C1 segment of cervical spinal cord (tissue), 14 donors: ENCODE measurements around the gene PRUNE1.
A peak's percentile ranks its signal among the peaks of the same experiment; 100 is the strongest.

Source experiments
- DNase-seq, 14 donors: peaks; one replicate each; lab custom pipeline; 2025; lab: John Stamatoyannopoulos, UW

Gene PRUNE1

GRCh38 chr1:151005729-151006319 lies 2.4 kb upstream of the PRUNE1 start:
- DNase-seq = peak in 4 of 14 donors; percentile 40 to 62 (median 54)

GRCh38 chr1:151006327-151007052 lies 1.8 kb upstream of the PRUNE1 start, which contains the start of gene MINDY1:
Gene MINDY1 (minus strand): TSS chr1:151006902. CDS start chr1:151002617, 4,285 bp downstream.
- DNase-seq = peak in 13 of 14 donors; percentile 17 to 88 (median 72)

GRCh38 chr1:151007853-151008243 lies 401 bp upstream of the PRUNE1 start:
- no peak for DNase-seq

- no peak for DNase-seq
Observed at GRCh38 chr1:151009206-151009587, 948 bp downstream of the PRUNE1 start.

GRCh38 chr1:151009674-151010345 lies 1.6 kb downstream of the PRUNE1 start:
- DNase-seq = no peak

GRCh38 chr1:151010346-151010726 lies 2.1 kb downstream of the PRUNE1 start:
- DNase-seq = no peak

GRCh38 chr1:151011154-151011850 lies 3.1 kb downstream of the PRUNE1 start:
- no peak for DNase-seq

GRCh38 chr1:151012684-151013471 lies 4.6 kb downstream of the PRUNE1 start:
- peak in 1 of 14 donors; percentile 8 for DNase-seq

- DNase-seq = no peak
Observed at GRCh38 chr1:151013518-151013917, 5.3 kb downstream of the PRUNE1 start.

- peak in 13 of 14 donors; percentile 8 to 78 (median 63) for DNase-seq
Observed at GRCh38 chr1:151024540-151025146, 16.4 kb downstream of the PRUNE1 start.

- DNase-seq = no peak
Observed at GRCh38 chr1:151026460-151026859, 18.2 kb downstream of the PRUNE1 start.

GRCh38 chr1:151032164-151032563 lies 23.9 kb downstream of the PRUNE1 start:
- no peak for DNase-seq

- no peak for DNase-seq
Observed at GRCh38 chr1:151035167-151035566, 26.9 kb downstream of the PRUNE1 start.

- no peak for DNase-seq
Observed at GRCh38 chr1:151036356-151036755, 28.1 kb downstream of the PRUNE1 start, which contains the start of gene BNIPL. Gene BNIPL (plus strand): TSS chr1:151036586. CDS start chr1:151036726, 140 bp downstream.

- no peak for DNase-seq
Observed at GRCh38 chr1:151037032-151037431, 28.8 kb downstream of the PRUNE1 start.

- DNase-seq = no peak
Observed at GRCh38 chr1:151039521-151039920, 31.3 kb downstream of the PRUNE1 start.

- DNase-seq = no peak
Observed at GRCh38 chr1:151043163-151043562, 34.9 kb downstream of the PRUNE1 start.

GRCh38 chr1:151047591-151047924 lies 39.3 kb downstream of the PRUNE1 start, which contains the start of gene C1orf56:
Gene C1orf56 (plus strand): TSS chr1:151047751. CDS start chr1:151047848, 97 bp downstream.
- peak in 12 of 14 donors; percentile 18 to 82 (median 76) for DNase-seq

- peak in 13 of 14 donors; percentile 19 to 82 (median 72) for DNase-seq
Observed at GRCh38 chr1:151047925-151048644, 39.8 kb downstream of the PRUNE1 start.

- no peak for DNase-seq
Observed at GRCh38 chr1:151048645-151049032, 40.4 kb downstream of the PRUNE1 start.
